GM23248 (cell line): Measurements from ENCODE around the gene TM4SF4. TPM values are rescaled to one million over a fixed set of nuclear protein-coding genes. Genes with fewer than 3 reads are reported as not detected.

Experiments used
- DNase-seq: peaks from one replicate; pipeline ENCODE4 v3.0.0-alpha.2; 2015
- H2AFZ ChIP-seq: fragments of 200-600 bp; sonication (generic); 2 replicates; pipeline ENCODE4 v1.6.1; 2016; ENCODE audit warnings: antibody characterized with exemption
- H3F3A ChIP-seq: fragments of 200-600 bp; sonication (generic); 2 replicates; pipeline ENCODE4 v1.6.1; 2016; ENCODE audit warnings: mild to moderate bottlenecking, antibody characterized with exemption, mixed run types; ENCODE audit not compliant: insufficient read depth
- H3K27ac ChIP-seq: fragments of 200-600 bp; sonication (generic); 2 replicates; pipeline ENCODE4 v1.5.1; 2016; ENCODE audit warnings: mild to moderate bottlenecking
- H3K27me3 ChIP-seq: fragments of 200-600 bp; sonication (generic); replicated peaks from 2 replicates; pipeline ENCODE4 v1.6.1; 2016; ENCODE audit warnings: mild to moderate bottlenecking; ENCODE audit not compliant: insufficient read depth
- H3K36me3 ChIP-seq: fragments of 200-600 bp; sonication (generic); 2 replicates; pipeline ENCODE4 v1.6.1; 2016; ENCODE audit warnings: low read depth, mild to moderate bottlenecking
- H3K4me1 ChIP-seq: fragments of 200-600 bp; sonication (generic); 2 replicates; pipeline ENCODE4 v1.6.1; 2016; ENCODE audit warnings: mild to moderate bottlenecking; ENCODE audit not compliant: insufficient read depth
- H3K4me2 ChIP-seq: fragments of 200-600 bp; sonication (generic); one replicate; pipeline ENCODE4 v1.6.1; 2016; ENCODE audit warnings: mild to moderate bottlenecking; ENCODE audit not compliant: unreplicated experiment
- H3K4me3 ChIP-seq: fragments of 200-600 bp; sonication (generic); 2 replicates; pipeline ENCODE4 v1.5.1; 2016; ENCODE audit warnings: mild to moderate bottlenecking
- H3K79me2 ChIP-seq: fragments of 200-600 bp; sonication (generic); 2 replicates; pipeline ENCODE4 v1.6.1; 2016; ENCODE audit warnings: mild to moderate bottlenecking; ENCODE audit not compliant: insufficient read depth
- H3K9ac ChIP-seq: fragments of 200-600 bp; sonication (generic); 2 replicates; pipeline ENCODE4 v1.6.1; 2016; ENCODE audit warnings: mild to moderate bottlenecking
- H3K9me2 ChIP-seq: fragments of 200-600 bp; sonication (generic); 2 replicates; pipeline ENCODE4 v1.6.1; 2016; ENCODE audit warnings: mixed run types, mild to moderate bottlenecking, moderate library complexity; ENCODE audit not compliant: insufficient read depth
- H3K9me3 ChIP-seq: fragments of 200-600 bp; sonication (generic); one replicate; pipeline ENCODE4 v1.6.1; 2017; ENCODE audit warnings: low read depth
- H4K20me1 ChIP-seq: fragments of 200-600 bp; sonication (generic); 2 replicates; pipeline ENCODE4 v1.6.0; 2016; ENCODE audit not compliant: insufficient read depth
- EZH2 ChIP-seq: fragments of 200-600 bp; sonication (generic); IDR thresholded peaks from 2 replicates; pipeline ENCODE4 v1.6.1; 2018; ENCODE audit warnings: antibody characterized with exemption, mild to moderate bottlenecking; ENCODE audit not compliant: insufficient read depth, poor library complexity, severe bottlenecking
- EZH2phosphoT487 ChIP-seq: fragments of 200-600 bp; sonication (generic); IDR thresholded peaks from 2 replicates; pipeline ENCODE4 v1.6.1; 2018; ENCODE audit warnings: antibody characterized with exemption, moderate library complexity, mild to moderate bottlenecking, low read depth; ENCODE audit not compliant: insufficient read depth
- WGBS, 2 experiments: methylation state at CpG; one replicate each; pipeline ENCODE4 v1.1.6; 2015 to 2017; ENCODE audit warnings: low lambda C conversion rate in 2 of 2, low coverage in 1 of 2; ENCODE audit errors: missing lambda C conversion rate in 2 of 2; 5-methylcytosine and 5-hydroxymethylcytosine counted together
- in situ Hi-C: fragments of 300-500 bp; cut with MboI; formaldehyde crosslinking; loops from 2 replicates; pipeline ENCODE4 v1.15.0; 2020
- polyA plus RNA-seq: library from polyadenylated mRNA; unstranded; fragments of >200 nt; fragmentation: Nextera tagmentation; extraction: Ambion mirVana; gene quantifications from 2 replicates; pipeline ENCODE4 v1.2.1, GENCODE V29; 2016
- total RNA-seq: library from RNA; depleted of rRNA; stranded (reverse); fragments of >200 nt; shearing (Covaris generic); gene quantifications from 2 replicates; pipeline ENCODE4 v1.2.3, GENCODE V29; 2014

Gene TM4SF4
- total and polyA plus RNA-seq, 2 experiments from 2014 or later: 0.96 to 0.97 TPM

DNA sequence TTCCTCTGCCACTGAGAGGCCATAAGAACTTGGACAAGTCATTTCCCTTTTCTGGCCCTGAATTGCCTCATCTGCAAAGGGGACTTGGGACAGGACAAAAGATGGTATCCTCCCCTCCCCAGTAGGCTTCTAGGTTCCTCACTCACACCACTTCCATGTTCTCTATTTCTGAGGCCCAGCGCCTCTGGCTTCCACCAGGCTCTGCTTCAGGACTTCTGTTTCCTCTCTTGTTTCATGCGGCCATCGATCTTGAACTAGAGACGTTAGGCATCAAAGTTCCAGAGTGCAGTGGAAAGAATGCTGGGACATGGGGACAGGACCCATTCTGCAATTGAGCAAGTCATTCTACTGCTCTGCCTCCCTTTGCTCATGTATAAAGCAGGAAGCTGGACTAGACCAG lies 1.7 kb downstream of the TM4SF4 start:
- Histone ChIP-seq H3K79me2 (no peaks in the 10 kb centered on the region), H3K27ac (no peak overlapping the region), H3K4me3 (no peak overlapping the region), H3K4me1 (peaks cover 46% of the 10 kb centered on the region), H3K27me3 (no peaks in the 10 kb centered on the region), H3K36me3 (no peaks in the 10 kb centered on the region), H2AFZ (no peak overlapping the region), H3K9me3 (no peaks in the 10 kb centered on the region), H4K20me1 (no peaks in the 10 kb centered on the region), H3F3A (peaks cover 41% of the 10 kb centered on the region), H3K9ac (no peak overlapping the region), H3K4me2 (no peak overlapping the region), H3K9me2 (no peaks in the 10 kb centered on the region)
- in situ Hi-C loops: loop anchor here (5.0 to 25.0 kb wide), 3 partner anchors 79 to 364 kb away; no protein-coding TSS in a partner anchor
- no peak for DNase-seq
- 94 to 100% methylated on average over 4 of the region's 4 CpGs for WGBS, 2 experiments
- no peak for TF ChIP-seq EZH2
- no peak for TF ChIP-seq EZH2phosphoT487

DNA sequence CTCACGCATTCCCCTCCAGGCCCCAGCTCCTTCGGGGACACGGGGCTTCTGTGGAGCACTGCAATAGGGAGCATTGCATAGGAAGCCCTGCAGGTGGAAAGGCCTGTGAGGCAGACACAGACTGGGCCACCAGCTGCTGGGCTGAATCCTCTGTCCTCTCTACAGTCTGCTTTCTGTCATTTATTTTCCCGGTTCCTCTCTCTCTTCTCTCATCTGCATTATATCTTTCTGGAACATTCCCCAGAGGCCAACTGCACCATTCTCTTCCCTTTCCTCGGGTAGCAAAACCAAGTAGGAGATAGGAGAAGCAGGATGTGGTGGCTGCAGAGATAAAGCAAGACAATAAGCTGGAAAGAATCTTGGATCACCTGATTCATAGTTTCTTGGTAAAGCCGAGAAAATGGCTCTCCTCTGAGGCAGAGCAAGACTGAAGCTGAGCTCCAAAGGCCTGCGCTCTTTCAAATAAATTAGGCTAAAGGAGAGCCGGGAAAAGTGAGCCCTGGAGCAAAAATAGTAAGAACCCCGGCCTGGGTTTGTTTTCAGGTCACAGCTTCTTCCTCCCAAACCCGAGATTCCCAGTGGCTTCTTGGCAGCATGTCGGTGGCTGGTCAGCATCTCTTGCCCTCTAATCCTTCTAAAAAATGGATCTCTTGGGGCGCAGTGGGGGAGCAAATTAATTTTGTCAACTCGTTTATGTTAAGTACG lies 5.3 kb downstream of the TM4SF4 start:
- H3K4me1 ChIP-seq: peaks cover 12% of the 10 kb centered on the region
- no peaks in the 10 kb centered on the region for H3K36me3 ChIP-seq
- H2AFZ ChIP-seq: peak overlapping the region; percentile 43
- H3K27ac ChIP-seq: no peak overlapping the region
- no peak overlapping the region for H3K4me2 ChIP-seq
- 85 to 86% methylated on average over 14 of the region's 14 CpGs for WGBS, 2 experiments
- no peaks in the 10 kb centered on the region for H3K9me3 ChIP-seq
- H3K9ac ChIP-seq: no peak overlapping the region
- DNase-seq: no peak
- in situ Hi-C loops: loop anchor here (5.0 to 25.0 kb wide), 3 partner anchors 82 to 367 kb away; no protein-coding TSS in a partner anchor
- no peak overlapping the region for H3K4me3 ChIP-seq
- no peaks in the 10 kb centered on the region for H3K27me3 ChIP-seq
- H4K20me1 ChIP-seq: no peaks in the 10 kb centered on the region
- H3K9me2 ChIP-seq: no peaks in the 10 kb centered on the region
- H3F3A ChIP-seq: peaks cover 5% of the 10 kb centered on the region; the same call in 1 of the 2 replicates
- H3K79me2 ChIP-seq: no peaks in the 10 kb centered on the region
- no peak for TF ChIP-seq EZH2
- no peak for TF ChIP-seq EZH2phosphoT487

DNA sequence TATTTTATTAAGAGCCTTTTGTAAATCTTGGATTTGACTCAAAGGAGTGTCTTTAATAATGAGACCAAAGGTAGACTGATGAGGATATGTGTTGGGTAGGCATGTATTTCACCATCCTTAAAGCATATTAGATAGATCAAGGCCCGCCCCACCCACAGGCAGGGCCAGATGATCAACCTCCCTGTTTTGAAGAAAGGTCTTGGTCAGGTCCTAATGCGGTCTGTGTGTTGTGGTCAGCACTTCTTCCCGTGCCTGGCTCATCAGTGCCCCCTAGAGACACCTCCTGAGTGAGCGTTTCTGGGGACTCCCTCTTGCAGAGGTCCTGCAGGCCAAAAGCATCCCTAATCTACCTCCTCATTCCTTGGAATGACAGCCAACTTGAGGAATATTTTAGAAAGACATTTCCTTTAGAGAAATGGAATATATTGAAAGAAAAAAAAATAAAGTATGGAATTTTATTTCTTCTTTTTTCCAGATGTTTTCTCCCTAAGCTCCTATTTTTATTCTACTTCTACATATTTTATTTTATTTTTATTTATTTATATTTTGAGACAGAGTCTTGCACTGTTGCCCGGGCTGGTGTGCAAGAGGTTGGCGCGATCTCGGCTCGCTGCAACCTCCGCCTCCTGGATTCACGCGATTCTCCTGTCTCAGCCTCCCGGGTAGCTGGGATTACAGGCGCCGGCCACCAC lies 6.0 kb downstream of the TM4SF4 start:
- H3K4me2 ChIP-seq: no peak overlapping the region

GRCh38 chr3:149481056-149481455 lies 6.6 kb downstream of the TM4SF4 start:
- Histone ChIP-seq H3K4me1 (peaks cover 7% of the 10 kb centered on the region), H4K20me1 (no peaks in the 10 kb centered on the region), H3K27me3 (no peaks in the 10 kb centered on the region), H3K4me2 (no peak overlapping the region), H3K4me3 (no peak overlapping the region), H3K9ac (no peak overlapping the region), H3F3A (no peaks in the 10 kb centered on the region; the same call in 1 of the 2 replicates), H3K27ac (no peak overlapping the region), H3K36me3 (no peaks in the 10 kb centered on the region), H3K79me2 (no peaks in the 10 kb centered on the region), H3K9me2 (no peaks in the 10 kb centered on the region), H2AFZ (no peak overlapping the region), H3K9me3 (no peaks in the 10 kb centered on the region)
- TF ChIP-seq EZH2phosphoT487: no peak
- no peak for TF ChIP-seq EZH2
- 74 to 77% methylated on average over 3 of the region's 3 CpGs for WGBS, 2 experiments
- in situ Hi-C loops: loop anchor here (25.0 kb wide), 1 partner anchor 369 kb away; no protein-coding TSS in a partner anchor
- no peak for DNase-seq

More for the DNA sequence above, 6.0 kb downstream of the TM4SF4 start:
- H3K4me1 ChIP-seq: peaks cover 10% of the 10 kb centered on the region
- in situ Hi-C loops: loop anchor here (25.0 kb wide), 1 partner anchor 368 kb away; no protein-coding TSS in a partner anchor
- H3K79me2 ChIP-seq: no peaks in the 10 kb centered on the region
- no peaks in the 10 kb centered on the region for H4K20me1 ChIP-seq
- no peak overlapping the region for H3K9ac ChIP-seq
- no peaks in the 10 kb centered on the region for H3K36me3 ChIP-seq
- H3K27ac ChIP-seq: no peak overlapping the region
- TF ChIP-seq EZH2: no peak
- TF ChIP-seq EZH2phosphoT487: no peak
- DNase-seq: peak; percentile 84
- H3K9me3 ChIP-seq: no peaks in the 10 kb centered on the region
- WGBS, 2 experiments: 65 to 66% methylated on average over 15 of the region's 15 CpGs
- no peaks in the 10 kb centered on the region for H3K27me3 ChIP-seq
- H3K4me3 ChIP-seq: no peak overlapping the region
- H3K9me2 ChIP-seq: no peaks in the 10 kb centered on the region
- H2AFZ ChIP-seq: peak overlapping the region; percentile 43
- no peaks in the 10 kb centered on the region; the same call in 1 of the 2 replicates for H3F3A ChIP-seq
